Measurements from ENCODE around the gene ZDHHC22.

The ZDHHC22 gene

DNA sequence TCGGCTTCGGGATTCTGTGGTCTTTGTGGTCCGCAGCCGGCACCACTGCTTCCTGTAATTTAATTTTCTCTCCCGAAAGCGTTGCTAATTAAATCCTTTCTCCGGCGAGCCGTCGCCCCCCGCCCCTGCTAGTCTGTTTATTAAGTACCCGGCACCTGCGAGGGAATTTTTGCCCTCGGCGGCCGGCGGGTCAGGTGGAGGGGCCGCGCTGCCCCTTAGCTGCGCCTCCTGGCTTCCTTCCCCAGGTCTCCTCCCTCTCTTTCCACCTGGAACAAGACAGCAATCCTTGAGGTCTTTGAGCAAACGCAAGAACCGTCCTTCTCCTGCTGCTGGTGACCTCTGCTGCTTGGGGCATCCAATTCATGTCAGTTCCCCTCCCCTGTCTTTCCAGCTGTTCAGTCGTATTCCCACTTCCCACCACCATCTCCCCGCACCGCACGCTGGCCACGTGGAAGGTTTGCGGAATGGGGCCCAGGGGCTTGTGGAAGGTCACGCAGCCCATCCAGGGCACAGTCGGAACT lies 16.2 kb downstream of the ZDHHC22 start:
- no peak for TF ChIP-seq ZNF274 (IDR thresholded peaks at IDR 0.05; ENCODE audit: low read depth, low read length)
- no peak overlapping the region; the same call in 1 of the 2 replicates for H3K4me3 ChIP-seq (ENCODE audit: low read length)

DNA sequence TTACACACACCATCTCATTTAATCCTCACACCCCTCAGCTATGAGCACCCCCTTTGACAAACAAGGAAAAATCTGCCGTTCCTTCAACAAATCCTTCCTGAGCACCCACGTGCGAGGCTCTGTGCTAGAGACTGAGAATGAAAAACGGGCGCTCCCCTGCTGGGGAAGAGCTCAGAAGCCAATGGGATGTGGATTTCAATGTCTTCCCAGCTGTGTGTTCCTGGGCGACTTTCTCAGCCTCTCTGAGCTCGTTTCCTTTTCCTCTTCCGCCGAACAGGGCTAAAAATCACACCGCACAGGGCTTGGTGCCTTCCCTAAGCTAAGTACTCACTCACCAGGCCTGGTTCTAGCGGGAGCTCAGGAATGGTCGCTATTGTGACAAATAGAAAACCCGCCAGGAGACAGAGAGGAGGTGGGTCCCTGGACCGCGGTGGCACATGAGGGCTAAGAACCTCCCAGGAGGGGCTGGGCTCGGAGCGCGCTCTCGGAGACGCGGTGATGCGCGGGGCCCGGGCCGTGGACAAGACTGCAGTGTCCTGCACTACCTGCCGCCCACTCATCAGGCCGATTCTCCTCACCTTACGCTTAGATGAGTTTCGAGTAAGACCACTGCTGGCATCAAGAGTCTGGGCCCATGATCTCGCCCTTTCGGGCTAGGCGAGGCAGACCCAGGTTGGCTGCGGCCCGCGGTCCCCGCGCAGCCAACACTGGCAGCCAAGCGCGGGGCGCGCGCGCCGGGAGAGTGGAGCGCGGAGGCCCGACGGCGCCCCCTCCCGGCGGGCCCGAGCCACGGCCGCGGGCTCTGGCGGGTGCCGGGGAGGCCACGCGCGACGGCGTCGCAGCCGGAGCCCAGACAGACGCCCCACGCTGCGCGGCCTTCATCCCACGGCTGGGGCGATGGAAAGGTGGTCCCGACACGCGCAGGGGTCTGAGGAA lies 17.0 kb downstream of the ZDHHC22 start:
- no peak for TF ChIP-seq ZNF274 (IDR thresholded peaks at IDR 0.05; ENCODE audit: low read depth, low read length)
- H3K4me3 ChIP-seq (ENCODE audit: low read length): peak overlapping the region; percentile 27; the same call in 1 of the 2 replicates

DNA sequence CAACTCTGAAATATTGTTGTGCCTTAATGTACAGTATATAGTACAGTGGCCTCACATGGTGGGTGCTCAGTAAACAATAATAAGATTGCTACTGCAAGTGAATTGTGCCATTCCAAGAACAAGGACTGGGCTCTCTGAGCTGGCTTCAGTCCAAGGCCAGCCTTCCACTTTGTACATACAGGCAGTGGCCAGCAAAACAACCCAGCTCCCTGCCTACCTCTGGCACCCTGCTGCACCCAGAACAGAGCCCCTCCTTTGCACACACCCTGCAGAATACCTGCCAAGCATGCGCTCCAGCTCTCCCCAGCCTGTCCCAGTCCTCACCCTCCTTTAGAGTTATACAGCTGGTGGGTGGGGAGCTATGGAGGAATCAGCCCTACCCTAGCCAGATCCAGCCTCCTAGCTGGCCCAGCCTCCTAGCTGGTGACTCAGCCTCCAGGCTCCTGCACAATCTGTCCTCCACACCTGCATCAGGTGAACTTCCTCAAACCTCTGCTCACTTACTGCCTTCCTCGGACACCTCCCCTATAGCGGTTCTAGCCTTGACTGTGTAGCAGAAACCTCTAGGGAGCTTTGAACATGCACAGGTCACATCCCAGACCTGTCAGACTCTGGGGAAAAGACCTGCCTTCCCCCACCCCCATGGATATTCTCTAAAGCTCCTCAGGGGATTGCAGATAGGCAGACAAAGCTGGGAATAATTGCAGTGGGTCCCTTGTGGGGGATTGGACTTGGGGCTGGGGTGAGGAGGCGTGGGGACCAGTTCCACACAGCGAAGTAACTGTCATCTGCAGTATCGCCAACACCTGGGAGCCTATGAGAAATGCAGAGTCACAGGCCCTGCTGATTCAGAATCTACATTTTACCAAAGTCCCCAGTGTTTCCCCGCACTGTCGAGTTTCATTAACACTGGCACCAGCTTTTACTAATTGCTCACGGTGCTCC lies 17.9 kb downstream of the ZDHHC22 start:
- no peak for TF ChIP-seq ZNF274 (IDR thresholded peaks at IDR 0.05; ENCODE audit: low read depth, low read length)
- no peak overlapping the region; the same call in 1 of the 2 replicates for H3K4me3 ChIP-seq (ENCODE audit: low read length)

DNA sequence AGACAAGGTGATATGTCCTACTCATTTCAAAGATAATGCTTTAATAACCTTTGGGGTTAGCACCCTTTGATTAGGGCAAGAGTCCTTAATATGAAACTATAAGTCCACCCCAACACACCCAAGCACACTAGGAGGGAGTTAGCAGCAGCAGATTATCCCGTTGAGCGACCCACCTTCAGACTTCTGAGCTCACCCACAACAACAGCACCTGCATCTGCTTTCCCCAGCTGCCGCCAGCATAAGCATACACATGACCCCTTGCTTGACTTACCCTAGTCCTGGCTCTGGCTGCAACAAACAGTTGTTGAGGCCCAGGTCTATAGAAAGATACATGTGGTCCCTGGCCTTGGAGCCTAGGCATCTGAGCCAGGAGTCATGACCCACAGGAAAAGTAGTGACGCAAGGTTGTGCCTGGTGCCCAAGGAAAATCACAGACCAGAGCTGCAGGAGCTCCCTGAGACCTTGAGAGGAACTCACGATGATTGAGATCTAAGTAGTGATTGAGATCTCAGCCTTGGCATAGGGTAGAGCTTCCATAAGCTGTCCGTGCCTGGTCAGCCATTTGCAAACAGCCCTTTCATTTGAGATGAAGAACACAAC lies 19.0 kb downstream of the ZDHHC22 start:
- TF ChIP-seq ZNF274 (IDR thresholded peaks at IDR 0.05; ENCODE audit: low read depth, low read length): no peak
- no peak overlapping the region for H3K4me3 ChIP-seq (ENCODE audit: low read length)

DNA sequence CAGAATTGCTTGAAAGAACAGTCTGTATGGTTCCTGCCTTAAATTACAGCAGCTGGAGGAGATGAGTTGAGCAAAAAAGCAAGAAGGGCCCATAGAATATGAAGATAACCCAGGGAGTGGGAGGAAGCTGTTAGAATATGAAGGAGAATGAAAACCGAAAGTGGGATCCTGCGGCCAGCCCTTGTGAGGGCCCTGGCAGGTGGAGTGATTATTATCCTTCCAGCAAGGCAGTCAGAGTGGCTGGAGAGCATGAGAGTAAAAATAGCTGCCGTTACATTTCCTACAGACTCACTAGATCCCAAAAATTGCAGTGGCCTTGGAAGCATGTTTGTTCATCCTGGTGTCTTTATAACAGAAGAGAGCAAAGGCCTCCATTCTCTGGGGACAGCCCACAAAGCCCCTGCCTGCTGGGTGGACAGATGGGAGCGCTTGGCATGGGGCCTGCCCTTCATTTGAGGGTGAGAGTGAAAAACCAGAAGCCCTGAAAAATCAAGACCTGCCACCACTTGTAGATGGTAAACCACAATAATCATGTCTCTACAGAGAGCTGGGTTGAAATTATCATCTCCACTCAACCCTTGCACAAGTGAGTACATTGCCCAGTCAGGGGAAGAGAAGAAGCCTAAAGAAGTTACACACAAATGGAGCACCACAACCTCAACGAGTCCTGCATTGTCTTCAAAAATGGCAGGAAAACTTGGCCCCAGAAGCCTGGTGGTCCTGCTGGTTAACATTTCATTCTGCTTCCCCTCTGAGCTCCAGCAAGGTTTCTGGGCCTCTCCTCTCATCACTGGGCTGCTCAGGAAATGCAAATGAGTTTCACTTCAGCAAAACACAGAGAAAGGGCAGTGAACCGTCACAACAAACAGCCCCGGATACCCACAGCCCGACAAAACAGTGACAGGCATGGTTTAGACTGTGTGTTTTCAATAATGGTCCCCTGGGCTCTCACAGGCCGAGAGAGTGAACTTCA lies 20.5 kb downstream of the ZDHHC22 start:
- peak overlapping the region; percentile 35; the same call in 1 of the 2 replicates for H3K4me3 ChIP-seq (ENCODE audit: low read length)

DNA sequence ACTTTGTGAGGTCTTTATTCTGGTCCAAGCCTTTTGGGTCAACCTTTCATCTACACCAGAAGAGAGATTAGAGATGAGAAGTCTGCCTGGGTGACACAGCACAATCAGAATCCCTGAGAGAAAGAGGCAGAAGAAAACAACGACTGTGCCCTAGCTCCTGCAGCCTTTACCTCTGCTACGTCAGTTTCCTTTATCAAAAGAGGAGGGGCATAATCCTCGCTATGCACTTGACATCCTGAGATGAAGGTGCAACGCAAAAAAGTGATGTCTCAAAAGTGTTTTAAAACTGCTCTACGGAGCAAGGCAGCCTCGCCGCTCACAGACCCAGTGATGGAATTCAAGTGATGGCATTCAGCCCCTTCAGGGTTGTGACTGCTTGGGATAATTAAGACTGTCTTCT lies 21.7 kb downstream of the ZDHHC22 start:
- no peak for TF ChIP-seq ZNF274 (IDR thresholded peaks at IDR 0.05; ENCODE audit: low read depth, low read length)
- H3K4me3 ChIP-seq (ENCODE audit: low read length): peak overlapping the region; percentile 1; the same call in 1 of the 2 replicates

More for the DNA sequence above, 20.5 kb downstream of the ZDHHC22 start:
- TF ChIP-seq ZNF274 (IDR thresholded peaks at IDR 0.05; ENCODE audit: low read depth, low read length): no peak

DNA sequence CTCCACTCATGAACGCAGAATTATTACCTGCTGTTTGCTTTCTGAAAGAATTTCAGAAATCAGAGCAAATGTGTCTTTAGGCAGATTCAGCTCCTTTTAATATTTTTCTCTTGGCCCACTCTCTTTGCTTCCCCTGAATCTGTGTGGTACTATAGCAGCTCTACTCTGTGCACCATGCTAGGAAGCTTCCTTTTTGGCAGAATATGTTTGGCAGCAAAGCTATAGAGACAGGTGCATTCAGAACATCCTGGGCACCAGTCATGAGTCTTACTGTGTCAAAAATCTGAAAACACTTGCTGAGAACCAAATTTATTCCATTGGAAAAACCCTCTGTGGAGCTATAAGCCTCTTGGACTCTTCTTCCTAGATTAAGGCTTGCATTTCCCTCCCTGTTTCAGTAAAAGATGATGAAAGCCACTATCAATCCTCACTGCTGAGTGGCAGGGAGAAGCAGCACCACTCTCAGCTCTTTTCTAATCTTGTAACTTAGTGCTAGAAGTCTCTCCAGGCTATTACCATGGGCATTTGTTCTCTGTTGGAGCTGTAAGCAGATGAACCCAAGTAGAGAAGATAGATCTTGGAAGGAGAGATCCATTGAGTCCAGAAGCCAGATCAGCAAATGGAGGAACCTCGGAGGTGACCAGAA lies 25.3 kb downstream of the ZDHHC22 start:
- H3K4me3 ChIP-seq (ENCODE audit: low read length): no peak overlapping the region
- TF ChIP-seq ZNF274 (IDR thresholded peaks at IDR 0.05; ENCODE audit: low read depth, low read length): no peak

DNA sequence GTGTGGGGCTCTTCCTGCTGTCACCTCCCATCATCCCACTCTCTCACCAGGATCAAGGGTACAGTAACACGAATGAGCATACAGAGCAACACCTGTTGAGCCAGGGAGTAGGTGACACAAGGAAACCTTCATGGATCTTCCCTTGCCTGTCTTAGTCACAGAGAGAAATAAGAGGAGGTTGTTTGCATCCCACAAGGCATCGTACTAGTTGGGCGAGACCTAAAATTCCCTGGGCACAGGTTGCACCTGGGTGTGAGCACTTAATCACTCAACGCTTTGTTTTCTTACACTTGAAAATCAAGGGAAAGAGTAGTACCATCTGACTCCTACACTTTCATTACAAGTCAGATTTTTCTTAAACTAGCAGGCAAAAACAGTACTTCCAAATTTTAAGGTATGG lies 27.0 kb downstream of the ZDHHC22 start:
- no peak overlapping the region for H3K4me3 ChIP-seq (ENCODE audit: low read length)
- no peak for TF ChIP-seq ZNF274 (IDR thresholded peaks at IDR 0.05; ENCODE audit: low read depth, low read length)

DNA sequence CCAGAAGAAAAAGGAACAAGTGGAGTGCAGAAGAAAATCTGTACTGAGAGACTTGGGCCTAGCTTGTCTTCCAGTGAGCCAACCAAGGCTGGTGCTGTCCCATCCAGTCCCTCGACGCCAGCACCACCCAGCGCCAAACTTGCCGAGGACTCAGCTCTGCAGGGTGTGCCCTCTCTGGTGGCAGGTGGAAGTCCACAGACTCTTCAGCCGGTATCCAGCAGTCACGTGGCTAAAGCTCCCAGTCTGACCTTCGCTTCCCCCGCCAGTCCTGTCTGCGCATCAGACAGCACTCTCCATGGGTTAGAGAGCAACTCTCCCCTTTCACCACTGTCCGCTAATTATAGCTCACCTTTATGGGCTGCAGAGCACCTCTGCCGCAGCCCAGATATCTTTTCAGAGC lies 27.9 kb downstream of the ZDHHC22 start:
- no peak for TF ChIP-seq ZNF274 (IDR thresholded peaks at IDR 0.05; ENCODE audit: low read depth, low read length)
- H3K4me3 ChIP-seq (ENCODE audit: low read length): no peak overlapping the region

DNA sequence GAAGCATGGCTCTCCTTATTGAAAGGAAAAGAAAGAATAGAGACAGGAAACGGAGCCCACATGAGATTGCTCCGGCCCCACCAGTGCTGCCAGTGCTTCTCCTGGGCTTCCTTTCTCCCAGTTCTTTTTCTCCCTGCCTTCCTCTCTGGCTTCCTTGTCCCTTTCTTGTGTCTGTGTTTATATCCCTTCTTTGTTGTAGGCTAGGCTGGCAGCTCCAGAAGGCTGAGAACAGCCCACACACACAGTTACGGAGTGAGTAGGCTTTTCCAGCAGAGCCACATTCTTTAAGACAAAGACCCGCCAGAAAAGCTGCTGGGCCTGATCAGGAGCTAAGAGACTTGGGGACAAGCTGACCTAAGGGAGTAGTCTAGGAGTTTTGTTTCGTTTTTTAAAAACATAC lies 30.6 kb downstream of the ZDHHC22 start:
- H3K4me3 ChIP-seq (ENCODE audit: low read length): no peak overlapping the region
- no peak for TF ChIP-seq ZNF274 (IDR thresholded peaks at IDR 0.05; ENCODE audit: low read depth, low read length)

DNA sequence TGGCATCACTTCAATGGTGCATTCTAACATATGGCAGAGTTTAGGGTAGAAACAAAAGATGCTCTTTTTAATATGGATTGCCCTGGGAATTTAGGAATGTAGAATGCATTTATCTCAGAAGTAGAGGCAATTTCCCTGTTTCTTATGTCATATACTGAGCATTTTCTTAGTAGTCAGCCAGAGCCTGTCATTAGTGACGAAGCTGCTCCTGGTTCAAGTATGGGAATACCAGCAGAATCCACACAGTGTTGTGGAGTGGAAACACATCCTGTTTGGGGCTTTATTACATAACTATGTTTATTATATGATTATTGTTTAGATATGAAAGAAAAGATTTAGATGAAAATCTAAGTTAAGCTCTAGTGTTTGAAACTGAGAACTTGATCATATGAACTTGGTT lies 31.3 kb downstream of the ZDHHC22 start:
- TF ChIP-seq ZNF274 (IDR thresholded peaks at IDR 0.05; ENCODE audit: low read depth, low read length): no peak
- no peak overlapping the region for H3K4me3 ChIP-seq (ENCODE audit: low read length)

DNA sequence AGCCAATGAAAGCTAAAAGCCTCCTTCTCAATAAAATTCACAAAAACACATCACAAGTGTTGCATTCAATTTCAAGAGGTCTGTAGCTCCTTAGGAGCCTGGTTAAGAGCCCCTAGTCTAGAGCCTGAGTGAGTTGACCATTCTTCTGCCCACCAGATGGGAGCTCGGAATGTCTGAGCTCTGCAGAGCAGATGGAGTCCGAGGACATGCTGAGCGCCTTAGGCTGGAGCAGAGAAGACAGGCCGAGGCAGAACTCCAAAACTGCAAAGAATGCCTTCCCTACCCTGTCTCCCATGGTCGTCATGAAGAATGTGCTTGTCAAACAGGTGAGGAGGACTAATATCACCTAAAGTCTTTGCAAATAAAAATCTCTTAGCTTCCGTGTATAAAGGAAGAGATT lies 31.9 kb downstream of the ZDHHC22 start:
- no peak overlapping the region for H3K4me3 ChIP-seq (ENCODE audit: low read length)
- no peak for TF ChIP-seq ZNF274 (IDR thresholded peaks at IDR 0.05; ENCODE audit: low read depth, low read length)

Measured in GM08714 (cell line).